ENCODE results near the gene HOXA7.

- no peak for TF ChIP-seq CTCF (IDR thresholded peaks at IDR 0.05; ENCODE audit: low read depth, low read length)
- TF ChIP-seq MAX (IDR thresholded peaks at IDR 0.05; ENCODE audit: low read depth, low read length) = no peak
- TF ChIP-seq MYC (IDR thresholded peaks at IDR 0.05; ENCODE audit: low read depth, low read length) = no peak
- no peak for TF ChIP-seq POLR2A (IDR thresholded peaks at IDR 0.05; ENCODE audit: extremely low read depth, insufficient read length)
Measured at GRCh38 chr7:27179030-27179429, 22.6 kb upstream of the HOXA7 start.

Data from NB4 (cell line).